HL-60 (cell line): ENCODE results near the gene TRAF1.
A peak's percentile ranks its signal among the peaks of the same experiment; 100 is the strongest.

Source experiments
- DNase-seq, 2 experiments: peaks; one replicate each; pipeline ENCODE4 v3.0.0-alpha.2; 2010 to 2020; ENCODE audit warnings: low read depth in 1 of 2, low spot score in 1 of 2
- H3K27ac ChIP-seq: fragments of 250-450 bp; sonication (Bioruptor Pico); replicated peaks from 2 replicates; pipeline ENCODE4 v1.5.1; 2020; ENCODE audit warnings: mild to moderate bottlenecking, moderate library complexity
- H3K27me3 ChIP-seq: fragments of 250-450 bp; sonication (Bioruptor Pico); 2 replicates; pipeline ENCODE4 v1.5.1; 2021; ENCODE audit warnings: mild to moderate bottlenecking, moderate library complexity; ENCODE audit not compliant: insufficient read depth, poor library complexity, severe bottlenecking
- H3K4me3 ChIP-seq: replicated peaks from 2 replicates; pipeline ENCODE4 v1.5.1; 2011; ENCODE audit warnings: mild to moderate bottlenecking, control low read depth, low read length; ENCODE audit not compliant: insufficient read depth
- CTCF ChIP-seq: IDR thresholded peaks from one replicate; pipeline ENCODE4 v1.5.1; 2011; ENCODE audit warnings: low read length, control low read depth, inconsistent platforms; ENCODE audit not compliant: insufficient read depth
- GABPA ChIP-seq: IDR thresholded peaks from 2 replicates; pipeline ENCODE4 v1.6.1; 2012; ENCODE audit warnings: low read depth
- POLR2AphosphoS5 ChIP-seq: IDR thresholded peaks from 2 replicates; pipeline ENCODE4 v1.6.1; 2012; ENCODE audit warnings: low read depth
- SPI1 ChIP-seq: IDR thresholded peaks from 2 replicates; pipeline ENCODE4 v1.6.1; 2012; ENCODE audit warnings: low read depth, mild to moderate bottlenecking, borderline replicate concordance
- TF ChIP-seq, protein P1 (sequence below): IDR thresholded peaks from 2 replicates; pipeline ENCODE4 v1.6.1; 2012; ENCODE audit warnings: low read depth; ENCODE audit not compliant: insufficient replicate concordance

TRAF1 gene

DNA sequence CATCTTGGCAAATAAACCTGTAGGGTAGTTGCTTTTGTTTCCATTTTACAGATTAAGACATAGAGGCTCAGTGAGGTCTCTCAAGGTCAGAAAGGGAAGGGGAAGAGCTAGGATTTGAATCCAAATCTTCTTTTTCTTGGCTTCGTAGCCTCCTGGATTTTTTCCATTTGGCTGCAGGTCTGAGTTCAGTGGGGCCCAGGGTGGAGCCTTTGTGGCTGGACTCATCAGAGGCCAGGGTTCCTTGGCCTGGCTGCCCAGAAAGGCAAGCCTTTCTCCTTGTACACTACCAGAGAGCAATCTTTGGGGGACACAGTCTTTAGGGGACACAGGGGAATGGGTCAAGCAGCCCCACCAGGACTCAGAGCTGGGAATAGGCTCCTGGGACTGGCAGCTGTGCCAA lies 10.5 kb upstream of the TRAF1 start:
- H3K27ac ChIP-seq, result no peak overlapping the region
- H3K4me3 ChIP-seq, result no peak overlapping the region
- no peak for DNase-seq
- TF ChIP-seq, protein P1, sequence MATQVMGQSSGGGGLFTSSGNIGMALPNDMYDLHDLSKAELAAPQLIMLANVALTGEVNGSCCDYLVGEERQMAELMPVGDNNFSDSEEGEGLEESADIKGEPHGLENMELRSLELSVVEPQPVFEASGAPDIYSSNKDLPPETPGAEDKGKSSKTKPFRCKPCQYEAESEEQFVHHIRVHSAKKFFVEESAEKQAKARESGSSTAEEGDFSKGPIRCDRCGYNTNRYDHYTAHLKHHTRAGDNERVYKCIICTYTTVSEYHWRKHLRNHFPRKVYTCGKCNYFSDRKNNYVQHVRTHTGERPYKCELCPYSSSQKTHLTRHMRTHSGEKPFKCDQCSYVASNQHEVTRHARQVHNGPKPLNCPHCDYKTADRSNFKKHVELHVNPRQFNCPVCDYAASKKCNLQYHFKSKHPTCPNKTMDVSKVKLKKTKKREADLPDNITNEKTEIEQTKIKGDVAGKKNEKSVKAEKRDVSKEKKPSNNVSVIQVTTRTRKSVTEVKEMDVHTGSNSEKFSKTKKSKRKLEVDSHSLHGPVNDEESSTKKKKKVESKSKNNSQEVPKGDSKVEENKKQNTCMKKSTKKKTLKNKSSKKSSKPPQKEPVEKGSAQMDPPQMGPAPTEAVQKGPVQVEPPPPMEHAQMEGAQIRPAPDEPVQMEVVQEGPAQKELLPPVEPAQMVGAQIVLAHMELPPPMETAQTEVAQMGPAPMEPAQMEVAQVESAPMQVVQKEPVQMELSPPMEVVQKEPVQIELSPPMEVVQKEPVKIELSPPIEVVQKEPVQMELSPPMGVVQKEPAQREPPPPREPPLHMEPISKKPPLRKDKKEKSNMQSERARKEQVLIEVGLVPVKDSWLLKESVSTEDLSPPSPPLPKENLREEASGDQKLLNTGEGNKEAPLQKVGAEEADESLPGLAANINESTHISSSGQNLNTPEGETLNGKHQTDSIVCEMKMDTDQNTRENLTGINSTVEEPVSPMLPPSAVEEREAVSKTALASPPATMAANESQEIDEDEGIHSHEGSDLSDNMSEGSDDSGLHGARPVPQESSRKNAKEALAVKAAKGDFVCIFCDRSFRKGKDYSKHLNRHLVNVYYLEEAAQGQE, result no peak
- TF ChIP-seq SPI1 (no peak), GABPA (no peak), POLR2AphosphoS5 (no peak), CTCF (no peak)
- H3K27me3 ChIP-seq, result no peaks in the 10 kb centered on the region

GRCh38 chr9:120936764-120937122 lies 10.1 kb upstream of the TRAF1 start:
- Histone ChIP-seq H3K27me3 (no peaks in the 10 kb centered on the region), H3K27ac (no peak overlapping the region), H3K4me3 (no peak overlapping the region)
- no peak for DNase-seq
- TF ChIP-seq SPI1 (no peak), POLR2AphosphoS5 (no peak), CTCF (no peak), GABPA (no peak)
- TF ChIP-seq, protein P1, result no peak

GRCh38 chr9:120936011-120936763 lies 9.6 kb upstream of the TRAF1 start:
- no peaks in the 10 kb centered on the region for H3K27me3 ChIP-seq
- TF ChIP-seq, protein P1, result no peak
- TF ChIP-seq GABPA (no peak), SPI1 (no peak), POLR2AphosphoS5 (0 out of 2 replicates have a peak, but pooled peaks have one; percentile 6), CTCF (peak; percentile 70)
- DNase-seq, result peak; percentile 77 to 91
- peak overlapping the region; percentile 60 for H3K27ac ChIP-seq
- H3K4me3 ChIP-seq, result no peak overlapping the region
